Neural cell (in vitro differentiated cells): ENCODE measurements around the gene TOLLIP. TPM values are rescaled to one million over a fixed set of nuclear protein-coding genes. Genes with fewer than 3 reads are reported as not detected.

ENCODE experiments used
- H2AFZ ChIP-seq: fragments of 200-600, 300-800 bp; sonication (generic), shearing (Covaris generic); 2 replicates; pipeline ENCODE4 v1.6.0; 2014; ENCODE audit warnings: low read depth, mild to moderate bottlenecking, antibody characterized with exemption, low read length, moderate library complexity
- H3F3A ChIP-seq: fragments of 200-600 bp; shearing (Covaris generic); 2 replicates; pipeline ENCODE4 v1.6.1; 2016; ENCODE audit warnings: mild to moderate bottlenecking, moderate library complexity, mixed read lengths, antibody characterized with exemption, low read length; ENCODE audit not compliant: insufficient read depth, poor library complexity, severe bottlenecking
- H3K27ac ChIP-seq: fragments of 200-600, 300-800 bp; sonication (generic), shearing (Covaris generic); 2 replicates; pipeline ENCODE4 v1.5.1; 2014; ENCODE audit warnings: mild to moderate bottlenecking, low read length, moderate library complexity
- H3K27me3 ChIP-seq: fragments of 300-800, 200-600 bp; sonication (generic), shearing (Covaris generic); 2 replicates; pipeline ENCODE4 v1.6.0; 2014; ENCODE audit warnings: mild to moderate bottlenecking, low read depth, low read length, moderate library complexity; ENCODE audit not compliant: insufficient read depth
- H3K36me3 ChIP-seq: fragments of 300-800, 200-600 bp; sonication (generic), shearing (Covaris generic); 2 replicates; pipeline ENCODE4 v1.5.1; 2014; ENCODE audit warnings: mild to moderate bottlenecking, antibody characterized with exemption, low read length, moderate library complexity; ENCODE audit not compliant: insufficient read depth
- H3K4me2 ChIP-seq: fragments of 300-800, 200-600 bp; sonication (generic), shearing (Covaris generic); 2 replicates; pipeline ENCODE4 v1.6.0; 2014; ENCODE audit warnings: mild to moderate bottlenecking, low read length
- H3K4me3 ChIP-seq: fragments of 300-800, 200-600 bp; sonication (generic), shearing (Covaris generic); 2 replicates; pipeline ENCODE4 v1.5.1; 2014; ENCODE audit warnings: mild to moderate bottlenecking, low read length, moderate library complexity
- H3K79me2 ChIP-seq: fragments of 200-600 bp; shearing (Covaris generic); replicated peaks from 2 replicates; pipeline ENCODE4 v1.6.0; 2014; ENCODE audit warnings: mild to moderate bottlenecking, low read length, moderate library complexity; ENCODE audit not compliant: insufficient read depth
- H3K9ac ChIP-seq: fragments of 300-800, 200-600 bp; sonication (generic), shearing (Covaris generic); 2 replicates; pipeline ENCODE4 v1.6.1; 2016; ENCODE audit warnings: mild to moderate bottlenecking, low read length, mixed read lengths
- H3K9me2 ChIP-seq: fragments of 200-600 bp; shearing (Covaris generic); 2 replicates; pipeline ENCODE4 v1.6.1; 2016; ENCODE audit warnings: mild to moderate bottlenecking, low read length, mixed read lengths; ENCODE audit not compliant: insufficient read depth
- H3K9me3 ChIP-seq: fragments of 200-600, 300-800 bp; sonication (generic), shearing (Covaris generic); 2 replicates; pipeline ENCODE4 v1.6.1; 2016; ENCODE audit warnings: mild to moderate bottlenecking, mixed run types, low read length, moderate library complexity, mixed read lengths
- H4K20me1 ChIP-seq: fragments of 200-600 bp; shearing (Covaris generic); 2 replicates; pipeline ENCODE4 v1.6.1; 2016; ENCODE audit warnings: mild to moderate bottlenecking, mixed run types; ENCODE audit not compliant: insufficient read depth
- EP300 ChIP-seq: fragments of 450-650 bp; conservative IDR thresholded peaks from 2 replicates; pipeline ENCODE4 v1.6.1; 2014; ENCODE audit warnings: antibody characterized with exemption, mild to moderate bottlenecking, moderate library complexity; ENCODE audit not compliant: poor library complexity, severe bottlenecking
- EZH2 ChIP-seq: fragments of 200-600, 300-800 bp; shearing (Covaris generic), sonication (generic); IDR thresholded peaks from 2 replicates; pipeline ENCODE4 v1.6.1; 2014; ENCODE audit warnings: antibody characterized with exemption, low read length, borderline replicate concordance, mild to moderate bottlenecking; ENCODE audit not compliant: insufficient read depth, poor library complexity, severe bottlenecking
- MXI1 ChIP-seq: fragments of 450-650 bp; conservative IDR thresholded peaks from 2 replicates; pipeline ENCODE4 v1.6.1; 2014; ENCODE audit warnings: antibody characterized with exemption, mild to moderate bottlenecking; ENCODE audit not compliant: poor library complexity, severe bottlenecking
- POLR2AphosphoS5 ChIP-seq: IDR thresholded peaks from 2 replicates; pipeline ENCODE4 v1.6.1; 2012
- RAD21 ChIP-seq: fragments of 450-650 bp; conservative IDR thresholded peaks from 2 replicates; pipeline ENCODE4 v1.6.1; 2014; ENCODE audit warnings: antibody characterized with exemption, mild to moderate bottlenecking, moderate library complexity
- SMC3 ChIP-seq: fragments of 450-650 bp; conservative IDR thresholded peaks from 2 replicates; pipeline ENCODE4 v1.6.1; 2014; ENCODE audit warnings: antibody characterized with exemption, mild to moderate bottlenecking, moderate library complexity; ENCODE audit not compliant: poor library complexity
- TAF1 ChIP-seq: IDR thresholded peaks from 2 replicates; pipeline ENCODE4 v1.6.1; 2012; ENCODE audit warnings: low read depth
- polyA plus RNA-seq: library from polyadenylated mRNA; depleted of rRNA; stranded (reverse); fragments of >200 nt; gene quantifications from 2 replicates; pipeline ENCODE4 v1.2.3, GENCODE V29; 2014
- TF ChIP-seq, protein P1 (sequence below): fragments of 450-650 bp; IDR thresholded peaks from 2 replicates; pipeline ENCODE4 v1.5.1; 2014; ENCODE audit warnings: antibody characterized with exemption, mild to moderate bottlenecking, moderate library complexity; ENCODE audit not compliant: poor library complexity, severe bottlenecking
- TF ChIP-seq, protein P2 (sequence below): IDR thresholded peaks from 2 replicates; pipeline ENCODE4 v1.6.1; 2012; ENCODE audit warnings: borderline replicate concordance

TOLLIP gene
- polyA plus RNA-seq, 1 donor from 2014 or later = 24.1 TPM

GRCh38 chr11:1226986-1227550, 82.4 kb downstream of the TOLLIP start:
- Histone ChIP-seq H3K4me2 (no peak overlapping the region), H3K79me2 (no peaks in the 10 kb centered on the region), H3K9me3 (no peaks in the 10 kb centered on the region), H2AFZ (no peak overlapping the region), H3K9me2 (no peaks in the 10 kb centered on the region), H4K20me1 (no peaks in the 10 kb centered on the region), H3K27ac (no peak overlapping the region), H3K36me3 (no peaks in the 10 kb centered on the region), H3K27me3 (no peaks in the 10 kb centered on the region), H3K9ac (no peak overlapping the region), H3K4me3 (no peak overlapping the region), H3F3A (no peaks in the 10 kb centered on the region)
- TF ChIP-seq EP300 (no peak), RAD21 (no peak), MXI1 (no peak), SMC3 (no peak), TAF1 (no peak), EZH2 (no peak), POLR2AphosphoS5 (no peak)
- TF ChIP-seq, protein P1, sequence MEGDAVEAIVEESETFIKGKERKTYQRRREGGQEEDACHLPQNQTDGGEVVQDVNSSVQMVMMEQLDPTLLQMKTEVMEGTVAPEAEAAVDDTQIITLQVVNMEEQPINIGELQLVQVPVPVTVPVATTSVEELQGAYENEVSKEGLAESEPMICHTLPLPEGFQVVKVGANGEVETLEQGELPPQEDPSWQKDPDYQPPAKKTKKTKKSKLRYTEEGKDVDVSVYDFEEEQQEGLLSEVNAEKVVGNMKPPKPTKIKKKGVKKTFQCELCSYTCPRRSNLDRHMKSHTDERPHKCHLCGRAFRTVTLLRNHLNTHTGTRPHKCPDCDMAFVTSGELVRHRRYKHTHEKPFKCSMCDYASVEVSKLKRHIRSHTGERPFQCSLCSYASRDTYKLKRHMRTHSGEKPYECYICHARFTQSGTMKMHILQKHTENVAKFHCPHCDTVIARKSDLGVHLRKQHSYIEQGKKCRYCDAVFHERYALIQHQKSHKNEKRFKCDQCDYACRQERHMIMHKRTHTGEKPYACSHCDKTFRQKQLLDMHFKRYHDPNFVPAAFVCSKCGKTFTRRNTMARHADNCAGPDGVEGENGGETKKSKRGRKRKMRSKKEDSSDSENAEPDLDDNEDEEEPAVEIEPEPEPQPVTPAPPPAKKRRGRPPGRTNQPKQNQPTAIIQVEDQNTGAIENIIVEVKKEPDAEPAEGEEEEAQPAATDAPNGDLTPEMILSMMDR = no peak
- TF ChIP-seq, protein P2, sequence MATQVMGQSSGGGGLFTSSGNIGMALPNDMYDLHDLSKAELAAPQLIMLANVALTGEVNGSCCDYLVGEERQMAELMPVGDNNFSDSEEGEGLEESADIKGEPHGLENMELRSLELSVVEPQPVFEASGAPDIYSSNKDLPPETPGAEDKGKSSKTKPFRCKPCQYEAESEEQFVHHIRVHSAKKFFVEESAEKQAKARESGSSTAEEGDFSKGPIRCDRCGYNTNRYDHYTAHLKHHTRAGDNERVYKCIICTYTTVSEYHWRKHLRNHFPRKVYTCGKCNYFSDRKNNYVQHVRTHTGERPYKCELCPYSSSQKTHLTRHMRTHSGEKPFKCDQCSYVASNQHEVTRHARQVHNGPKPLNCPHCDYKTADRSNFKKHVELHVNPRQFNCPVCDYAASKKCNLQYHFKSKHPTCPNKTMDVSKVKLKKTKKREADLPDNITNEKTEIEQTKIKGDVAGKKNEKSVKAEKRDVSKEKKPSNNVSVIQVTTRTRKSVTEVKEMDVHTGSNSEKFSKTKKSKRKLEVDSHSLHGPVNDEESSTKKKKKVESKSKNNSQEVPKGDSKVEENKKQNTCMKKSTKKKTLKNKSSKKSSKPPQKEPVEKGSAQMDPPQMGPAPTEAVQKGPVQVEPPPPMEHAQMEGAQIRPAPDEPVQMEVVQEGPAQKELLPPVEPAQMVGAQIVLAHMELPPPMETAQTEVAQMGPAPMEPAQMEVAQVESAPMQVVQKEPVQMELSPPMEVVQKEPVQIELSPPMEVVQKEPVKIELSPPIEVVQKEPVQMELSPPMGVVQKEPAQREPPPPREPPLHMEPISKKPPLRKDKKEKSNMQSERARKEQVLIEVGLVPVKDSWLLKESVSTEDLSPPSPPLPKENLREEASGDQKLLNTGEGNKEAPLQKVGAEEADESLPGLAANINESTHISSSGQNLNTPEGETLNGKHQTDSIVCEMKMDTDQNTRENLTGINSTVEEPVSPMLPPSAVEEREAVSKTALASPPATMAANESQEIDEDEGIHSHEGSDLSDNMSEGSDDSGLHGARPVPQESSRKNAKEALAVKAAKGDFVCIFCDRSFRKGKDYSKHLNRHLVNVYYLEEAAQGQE = no peak

GRCh38 chr11:1226226-1226985, 83.0 kb downstream of the TOLLIP start:
- no peak for TF ChIP-seq TAF1
- TF ChIP-seq, protein P2 = no peak
- TF ChIP-seq RAD21 = no peak
- TF ChIP-seq, protein P1 = no peak
- no peak for TF ChIP-seq POLR2AphosphoS5
- H2AFZ ChIP-seq = no peak overlapping the region
- H3K4me3 ChIP-seq = no peak overlapping the region
- no peak overlapping the region for H3K9ac ChIP-seq
- H3K36me3 ChIP-seq = no peaks in the 10 kb centered on the region
- H3K9me2 ChIP-seq = no peaks in the 10 kb centered on the region
- no peaks in the 10 kb centered on the region for H3F3A ChIP-seq
- H3K9me3 ChIP-seq = no peaks in the 10 kb centered on the region
- H3K4me2 ChIP-seq = no peak overlapping the region
- H3K79me2 ChIP-seq = no peaks in the 10 kb centered on the region
- H4K20me1 ChIP-seq = no peaks in the 10 kb centered on the region
- no peaks in the 10 kb centered on the region for H3K27me3 ChIP-seq
- H3K27ac ChIP-seq = no peak overlapping the region
